A172 (cell line): ENCODE data around the gene UROC1. TPM values are rescaled to one million over a fixed set of nuclear protein-coding genes. Genes with fewer than 3 reads are reported as not detected.
A peak's percentile ranks its signal among the peaks of the same experiment; 100 is the strongest.

Source experiments
- DNase-seq: peaks from one replicate; pipeline ENCODE4 v3.0.0-alpha.2; 2015; ENCODE audit warnings: low spot score
- total RNA-seq: library from RNA; depleted of rRNA; stranded (reverse); fragments of >200 nt; shearing (Covaris generic); gene quantifications from 2 replicates; pipeline ENCODE4 v1.2.3, GENCODE V29; 2014

UROC1 gene
- total RNA-seq, 1 experiment from 2014 or later, result not detected

GRCh38 chr3:126494970-126495230 is 22.7 kb downstream of the UROC1 start:
- no peak for DNase-seq

GRCh38 chr3:126494204-126494969 is 23.2 kb downstream of the UROC1 start:
- DNase-seq, result no peak

DNA sequence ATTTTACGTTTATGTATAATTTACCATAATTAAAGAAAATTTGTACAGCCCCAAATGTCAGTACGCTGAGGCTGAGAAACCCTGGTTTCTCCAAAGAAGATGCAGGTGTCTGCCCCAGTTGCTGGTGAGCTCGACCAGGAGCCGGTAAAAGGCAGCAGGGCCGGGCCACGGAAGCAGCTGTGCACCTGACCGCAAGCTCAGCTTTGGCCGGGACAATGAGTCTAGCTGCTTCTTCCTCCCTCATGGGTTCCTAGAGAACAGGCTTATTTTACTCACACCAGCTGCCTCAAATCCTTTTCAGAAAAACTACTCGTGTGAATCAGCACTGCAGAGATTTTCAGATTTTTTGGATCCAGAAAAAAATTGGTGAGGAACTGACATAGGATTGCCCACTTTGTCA is 23.8 kb downstream of the UROC1 start:
- DNase-seq, result no peak

DNA sequence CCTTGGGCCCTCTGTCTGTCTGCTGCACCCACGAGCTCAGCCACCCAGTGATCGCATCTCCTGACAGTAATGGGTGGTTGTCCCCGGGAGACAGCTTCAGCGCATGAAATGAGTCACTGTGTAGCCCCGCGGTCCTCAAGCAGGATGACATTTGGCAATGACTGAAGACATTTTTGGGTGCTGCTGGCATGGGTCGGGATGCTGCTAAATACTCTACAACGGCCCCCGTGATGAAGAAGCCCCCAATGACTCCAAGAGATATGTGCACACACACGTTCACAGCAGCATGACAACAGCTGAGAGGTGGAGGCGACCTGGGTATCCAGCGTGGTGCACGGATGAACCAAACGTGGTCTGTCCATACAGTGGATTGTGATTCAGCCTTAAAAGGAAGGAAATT is 24.5 kb downstream of the UROC1 start:
- DNase-seq, result no peak

GRCh38 chr3:126491221-126492013 is 26.2 kb downstream of the UROC1 start:
- DNase-seq, result no peak

- DNase-seq, result no peak
Observed at GRCh38 chr3:126490619-126491018, 27.0 kb downstream of the UROC1 start.

DNA sequence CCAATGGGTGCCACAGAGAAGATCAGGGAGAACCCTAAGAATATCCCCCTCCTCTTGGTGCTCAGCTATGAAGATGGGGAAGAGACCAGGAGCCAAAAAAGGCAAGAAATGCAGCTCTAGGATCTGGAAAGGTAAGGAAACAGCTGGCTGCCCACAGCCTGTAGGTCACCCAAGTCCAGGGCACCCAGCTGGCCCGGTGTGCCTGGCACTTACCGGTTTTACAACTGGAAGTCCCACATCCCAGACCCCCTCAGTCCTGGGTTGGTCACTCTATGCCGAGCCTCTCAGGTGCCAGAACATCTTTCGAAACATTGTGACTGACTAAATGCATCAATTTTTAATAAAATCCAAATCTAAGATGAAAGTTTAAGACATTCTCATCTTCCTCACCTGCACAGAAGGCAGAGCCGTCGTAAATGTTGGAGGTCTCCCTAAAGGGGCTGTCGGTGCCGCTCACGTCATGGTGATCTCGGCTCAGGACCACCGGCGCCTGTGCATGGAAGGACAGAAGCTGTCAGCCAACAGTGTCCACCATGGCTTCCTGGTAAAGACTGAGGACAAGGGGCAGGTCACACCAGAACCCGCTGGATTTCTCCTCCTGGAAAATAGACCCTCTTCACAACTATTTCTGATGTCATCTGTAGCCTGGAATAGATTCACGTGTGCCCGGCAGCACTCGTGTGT is 28.5 kb downstream of the UROC1 start:
- no peak for DNase-seq

GRCh38 chr3:126488185-126488584 is 29.4 kb downstream of the UROC1 start:
- no peak for DNase-seq

- DNase-seq, result peak; percentile 69
Observed at GRCh38 chr3:126487151-126487771, 30.3 kb downstream of the UROC1 start.

DNA sequence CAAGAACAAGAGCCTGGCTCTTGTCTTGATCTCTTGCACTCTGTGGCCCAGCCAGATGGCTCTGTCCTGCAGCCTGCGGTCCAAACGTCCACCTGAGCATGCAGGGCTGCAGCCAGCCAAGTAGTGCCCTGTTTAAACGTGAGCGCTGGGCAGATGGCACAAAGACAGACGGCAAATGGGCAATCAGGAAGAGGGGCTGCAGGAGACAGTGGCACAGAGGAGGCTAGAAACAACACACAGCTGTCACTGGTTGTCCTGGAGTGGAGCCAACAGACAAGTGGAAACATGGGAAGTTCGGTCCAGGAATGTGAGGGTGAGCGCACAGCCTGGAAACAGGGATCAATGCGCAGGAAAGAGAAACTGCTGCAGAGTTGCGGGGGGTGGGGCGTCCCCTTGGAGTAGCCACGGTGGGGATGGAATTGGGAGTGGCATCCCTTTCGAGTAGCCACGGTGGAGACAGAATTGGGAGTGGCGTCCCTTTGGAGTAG is 31.2 kb downstream of the UROC1 start:
- no peak for DNase-seq

GRCh38 chr3:126485956-126486355 is 31.6 kb downstream of the UROC1 start:
- DNase-seq, result no peak

DNA sequence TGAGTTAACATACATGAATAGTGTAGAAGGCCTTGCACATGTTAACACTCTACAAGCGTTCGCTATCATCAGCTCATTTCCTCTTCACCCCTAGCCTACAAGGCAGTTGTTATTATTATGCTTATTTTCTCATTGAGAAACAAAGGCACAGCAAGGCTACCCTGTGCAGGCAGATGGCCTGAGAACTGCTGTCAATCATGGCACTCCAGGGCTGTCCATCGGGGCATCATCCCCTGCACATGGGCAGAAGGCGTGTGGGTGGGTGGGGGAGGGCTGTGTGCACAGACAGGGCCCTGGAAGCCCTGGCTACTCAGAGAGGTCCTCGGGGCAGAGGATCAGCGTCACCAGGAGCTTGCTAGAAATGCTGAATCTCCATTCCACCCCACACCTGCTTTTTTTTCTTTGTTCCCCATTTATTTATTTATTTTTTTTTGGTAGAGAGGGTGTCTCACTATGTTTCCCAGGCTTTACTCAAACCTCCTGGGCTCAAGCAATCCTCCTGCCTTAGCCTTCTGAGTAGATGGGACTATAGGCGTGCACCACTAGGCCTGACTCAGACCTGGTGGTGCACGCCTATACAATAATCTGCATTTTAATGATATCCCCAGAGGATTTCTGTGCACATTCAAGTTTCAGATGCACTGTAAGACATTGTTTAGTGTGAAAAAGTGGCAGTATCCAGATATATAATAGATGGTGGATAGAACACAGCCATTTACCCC is 32.2 kb downstream of the UROC1 start:
- no peak for DNase-seq

- no peak for DNase-seq
Observed at GRCh38 chr3:126484662-126485061, 32.9 kb downstream of the UROC1 start.

DNA sequence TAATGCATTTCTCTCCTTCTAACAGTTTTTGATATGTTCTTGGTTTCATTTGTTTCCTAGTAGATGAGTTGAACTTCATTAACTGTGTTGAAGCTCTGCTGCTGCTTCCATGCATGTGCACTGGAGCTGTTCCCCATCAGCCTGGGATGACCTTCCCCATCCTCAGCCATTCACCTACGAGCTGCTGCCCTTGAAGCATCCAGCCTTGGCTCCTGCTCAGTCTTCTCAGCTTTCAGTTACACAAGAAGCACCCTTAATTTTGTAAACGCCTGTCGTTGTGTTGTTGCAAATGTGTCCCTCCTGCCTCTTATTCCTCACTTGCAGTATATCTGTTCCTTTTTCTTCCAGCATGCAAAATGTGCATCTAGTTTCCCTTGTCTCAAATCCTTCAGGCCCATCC is 33.4 kb downstream of the UROC1 start:
- DNase-seq, result no peak

DNA sequence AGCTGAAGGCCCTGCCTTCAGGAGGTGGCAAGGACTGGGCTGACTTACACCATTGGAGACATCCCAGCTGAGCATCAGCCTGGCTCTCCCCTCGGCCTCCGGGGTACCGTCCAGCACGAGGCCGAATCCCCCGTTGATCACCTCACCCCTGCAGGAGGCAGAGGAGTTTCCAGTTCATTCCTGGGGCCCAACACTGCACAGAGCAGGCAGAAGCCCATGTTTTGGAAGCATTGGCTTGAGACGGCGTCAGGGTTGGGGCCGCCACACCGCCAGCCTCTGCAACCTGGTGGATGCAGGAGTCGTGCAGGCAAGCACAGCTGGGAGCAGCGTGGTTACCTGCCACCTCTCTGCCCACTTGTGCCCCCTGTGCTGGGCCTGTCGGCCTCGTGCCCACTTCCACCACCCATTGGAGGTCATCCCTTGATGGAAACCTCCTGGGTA is 34.2 kb downstream of the UROC1 start:
- no peak for DNase-seq

DNA sequence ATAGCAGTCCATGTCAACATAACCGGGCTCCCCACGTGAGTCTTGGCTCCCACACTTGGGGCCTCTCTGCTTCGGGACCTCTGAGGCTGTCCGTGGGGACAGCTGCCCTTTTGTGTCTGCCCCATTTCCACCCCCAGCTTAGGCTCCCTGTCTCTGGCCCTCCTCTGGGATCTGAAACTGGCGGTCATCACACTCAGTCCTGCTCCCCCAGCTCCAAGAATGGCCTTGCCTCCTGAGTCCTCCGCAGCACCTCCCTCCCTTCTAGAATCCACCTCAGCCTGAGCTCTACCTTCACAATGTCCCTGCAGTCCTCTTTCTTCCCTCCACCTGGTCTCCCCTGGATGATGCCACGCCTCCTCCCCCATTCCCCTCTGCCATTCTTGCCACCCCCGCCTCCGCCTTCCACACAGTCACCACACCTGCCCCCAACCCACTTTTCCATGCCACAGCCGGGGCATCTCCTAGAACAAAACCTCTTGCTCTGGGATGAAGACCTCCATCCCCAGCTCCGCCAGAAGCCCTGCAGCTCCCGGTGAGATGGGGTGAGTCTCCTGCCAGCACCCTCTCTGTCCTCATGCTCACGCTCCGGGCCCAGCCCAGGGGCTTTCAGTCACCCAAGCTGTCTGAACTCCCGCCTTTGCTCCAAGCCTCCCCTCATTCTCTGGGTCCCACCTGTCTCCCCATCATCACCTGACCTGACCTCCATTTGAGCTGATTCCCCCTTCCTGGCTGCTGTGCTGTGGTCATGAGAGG is 34.9 kb downstream of the UROC1 start:
- no peak for DNase-seq

DNA sequence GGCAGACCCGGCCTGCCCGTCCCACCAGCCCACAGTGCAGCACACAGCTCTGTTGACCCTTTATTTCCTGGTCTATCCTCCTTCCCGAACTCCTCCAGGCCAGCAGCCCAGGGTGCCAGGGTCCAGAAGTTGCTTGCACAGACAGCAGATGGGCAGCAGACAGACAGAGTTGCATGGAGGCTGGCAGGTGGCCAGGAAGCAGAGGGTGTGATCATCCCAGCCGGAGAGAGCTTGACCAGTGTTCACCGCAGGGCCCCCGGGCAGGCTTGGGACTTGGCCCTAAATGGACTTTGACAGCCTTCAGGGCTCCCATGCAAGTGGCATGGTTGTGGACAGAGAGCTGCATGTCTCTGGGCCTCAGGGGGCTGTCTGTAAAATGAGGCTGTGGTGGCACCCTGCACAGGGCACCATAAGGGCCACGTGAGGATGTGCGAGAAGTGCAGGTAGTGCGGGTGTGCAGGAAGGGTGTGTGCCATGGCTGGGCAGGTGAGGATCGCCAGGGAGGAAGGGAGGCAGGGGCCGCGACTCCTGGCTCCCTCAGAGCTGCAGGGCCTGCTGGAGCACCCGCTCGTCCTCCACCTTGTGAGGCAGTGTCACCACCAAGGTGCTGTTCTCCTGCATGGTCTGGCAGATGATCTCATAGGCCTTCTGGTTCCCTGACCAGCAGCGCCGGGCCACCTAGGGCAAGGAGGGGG is 35.6 kb downstream of the UROC1 start:
- DNase-seq, result no peak

- DNase-seq, result no peak
Observed at GRCh38 chr3:126480861-126481260, 36.7 kb downstream of the UROC1 start.

DNA sequence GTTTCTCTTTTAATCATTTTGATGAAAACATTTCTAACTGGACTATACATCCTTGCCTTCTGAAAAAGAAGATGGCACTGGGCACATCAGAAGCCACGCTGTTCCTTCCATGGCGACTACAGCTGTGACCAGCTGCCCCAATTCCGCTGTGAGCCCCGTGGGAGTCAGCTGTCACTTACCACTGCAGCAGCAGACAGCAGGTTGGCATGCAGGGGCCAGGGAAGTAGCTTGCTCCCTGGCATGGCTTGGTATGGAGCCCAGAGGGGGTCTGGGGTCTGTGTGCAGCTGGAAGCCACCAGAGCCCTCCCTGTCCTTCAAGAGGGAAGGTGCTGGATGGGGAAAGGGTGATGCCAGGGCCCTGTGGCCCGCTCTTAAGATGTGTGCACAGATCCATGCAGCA is 37.4 kb downstream of the UROC1 start:
- DNase-seq, result no peak

DNA sequence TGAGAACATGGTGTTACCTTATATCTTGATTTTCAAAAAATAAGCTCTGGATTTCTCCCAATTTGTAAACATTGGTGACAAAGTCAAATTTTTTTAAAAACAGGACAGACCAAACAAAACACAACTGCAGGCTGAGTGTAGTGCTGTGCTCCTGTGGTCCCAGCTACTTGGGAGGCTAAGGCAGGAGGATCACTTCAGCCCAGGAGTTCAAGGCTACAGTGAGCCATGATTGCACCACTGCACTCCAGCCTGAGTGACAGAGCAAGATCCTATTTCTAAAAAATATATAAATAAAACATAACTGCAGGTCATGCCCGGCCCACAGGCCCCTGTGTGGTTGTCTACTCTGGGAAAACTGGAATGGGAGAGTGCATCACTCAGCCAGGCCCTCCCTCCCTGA is 37.9 kb downstream of the UROC1 start:
- no peak for DNase-seq
